ENCODE data around the gene CHMP5. TPM values are rescaled to one million over a fixed set of nuclear protein-coding genes. Genes with fewer than 3 reads are reported as not detected.
A peak's percentile ranks its signal among the peaks of the same experiment; 100 is the strongest.

CHMP5 gene
- total and polyA plus RNA-seq, 10 of the 15 experiments (the other 5 are each of a cell fraction or from before 2014, with no cell fraction given) = 40.3 to 179 (median 78.6) TPM

DNA sequence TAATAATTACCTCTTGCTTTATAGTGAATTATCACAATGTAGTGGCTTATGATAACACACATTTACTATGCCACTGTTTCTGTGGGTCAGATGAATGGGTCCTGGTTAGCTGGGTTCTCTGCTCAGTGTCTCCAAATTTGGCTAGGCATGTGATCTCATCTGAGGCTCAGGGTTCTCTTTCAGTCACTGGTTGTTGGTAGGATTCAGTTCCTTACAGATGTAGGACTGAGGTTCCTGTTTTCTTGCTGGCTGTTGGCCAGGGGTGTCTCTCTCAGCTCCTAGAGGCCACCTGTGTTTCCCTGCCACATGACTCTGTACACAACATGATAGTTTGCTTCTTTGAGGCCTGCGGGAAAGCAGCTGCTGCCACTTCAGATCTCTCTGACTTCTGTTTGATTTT, 32.6 kb downstream of the CHMP5 start (continued):
- TF ChIP-seq, protein P1, sequence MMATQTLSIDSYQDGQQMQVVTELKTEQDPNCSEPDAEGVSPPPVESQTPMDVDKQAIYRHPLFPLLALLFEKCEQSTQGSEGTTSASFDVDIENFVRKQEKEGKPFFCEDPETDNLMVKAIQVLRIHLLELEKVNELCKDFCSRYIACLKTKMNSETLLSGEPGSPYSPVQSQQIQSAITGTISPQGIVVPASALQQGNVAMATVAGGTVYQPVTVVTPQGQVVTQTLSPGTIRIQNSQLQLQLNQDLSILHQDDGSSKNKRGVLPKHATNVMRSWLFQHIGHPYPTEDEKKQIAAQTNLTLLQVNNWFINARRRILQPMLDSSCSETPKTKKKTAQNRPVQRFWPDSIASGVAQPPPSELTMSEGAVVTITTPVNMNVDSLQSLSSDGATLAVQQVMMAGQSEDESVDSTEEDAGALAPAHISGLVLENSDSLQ (IDR thresholded peaks at IDR 0.05) = no peak; the same call in 1 of the 2 replicates
- TF ChIP-seq MTA2 (IDR thresholded peaks at IDR 0.05; ENCODE audit: low read depth) = no peak
- no peak for TF ChIP-seq CHD4 (IDR thresholded peaks at IDR 0.05)
- no peak for TF ChIP-seq CBFB (IDR thresholded peaks at IDR 0.05; ENCODE audit: low read depth)
- TF ChIP-seq STAT1 (conservative IDR thresholded peaks at IDR 0.05) = no peak
- no peak for TF ChIP-seq ETV6 (conservative IDR thresholded peaks at IDR 0.05 in 1 of 2, IDR thresholded peaks at IDR 0.05 in 1 of 2; ENCODE audit: borderline replicate concordance in 1 of 2, low read depth in 1 of 2)
- TF ChIP-seq JUNB (IDR thresholded peaks at IDR 0.05) = no peak
- TF ChIP-seq IRF3 (IDR thresholded peaks at IDR 0.05) = no peak
- no peak for TF ChIP-seq SUPT20H (IDR thresholded peaks at IDR 0.05; ENCODE audit: borderline replicate concordance, control insufficient read depth, low read depth, low read length)
- TF ChIP-seq, protein P2, sequence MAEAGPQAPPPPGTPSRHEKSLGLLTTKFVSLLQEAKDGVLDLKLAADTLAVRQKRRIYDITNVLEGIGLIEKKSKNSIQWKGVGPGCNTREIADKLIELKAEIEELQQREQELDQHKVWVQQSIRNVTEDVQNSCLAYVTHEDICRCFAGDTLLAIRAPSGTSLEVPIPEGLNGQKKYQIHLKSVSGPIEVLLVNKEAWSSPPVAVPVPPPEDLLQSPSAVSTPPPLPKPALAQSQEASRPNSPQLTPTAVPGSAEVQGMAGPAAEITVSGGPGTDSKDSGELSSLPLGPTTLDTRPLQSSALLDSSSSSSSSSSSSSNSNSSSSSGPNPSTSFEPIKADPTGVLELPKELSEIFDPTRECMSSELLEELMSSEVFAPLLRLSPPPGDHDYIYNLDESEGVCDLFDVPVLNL (IDR thresholded peaks at IDR 0.05; ENCODE audit: low read depth, low read length) = no peak
- no peak for TF ChIP-seq ZZZ3 (IDR thresholded peaks at IDR 0.05; ENCODE audit: control insufficient read depth, insufficient read length, low read depth)
- TF ChIP-seq CBX3 (IDR thresholded peaks at IDR 0.05; ENCODE audit: borderline replicate concordance, low read depth) = no peak
- no peak for TF ChIP-seq ZBED1 (IDR thresholded peaks at IDR 0.05; ENCODE audit: borderline replicate concordance)
- TF ChIP-seq PAX5 (IDR thresholded peaks at IDR 0.05; ENCODE audit: borderline replicate concordance, low read depth, low read length) = peak; percentile 17; the same call in 1 of the 2 replicates
- TF ChIP-seq MEF2B (IDR thresholded peaks at IDR 0.05; ENCODE audit: partially characterized antibody, poor library complexity, severe bottlenecking) = no peak
- TF ChIP-seq ATF3 (IDR thresholded peaks at IDR 0.05; ENCODE audit: borderline replicate concordance, extremely low read depth, low read depth, low read length) = no peak
- no peak for TF ChIP-seq NFXL1 (IDR thresholded peaks at IDR 0.05; ENCODE audit: borderline replicate concordance)
- TF ChIP-seq RCOR1 (conservative IDR thresholded peaks at IDR 0.05; ENCODE audit: low read depth, low read length) = no peak
- TF ChIP-seq HDAC2 (IDR thresholded peaks at IDR 0.05) = no peak
- no peak for TF ChIP-seq RBBP5 (conservative IDR thresholded peaks at IDR 0.05)
- peak; percentile 81; the same call in 1 of the 2 replicates for TF ChIP-seq RELB (IDR thresholded peaks at IDR 0.05; ENCODE audit: low read depth)
- TF ChIP-seq STAT3 (IDR thresholded peaks at IDR 0.05; ENCODE audit: low read depth, low read length) = no peak
- no peak for TF ChIP-seq SMARCA5 (IDR thresholded peaks at IDR 0.05)
- peak; percentile 91 for TF ChIP-seq SPI1 (IDR thresholded peaks at IDR 0.05; ENCODE audit: borderline replicate concordance, insufficient read depth, low read depth, low read length)
- no peak for TF ChIP-seq BRCA1 (IDR thresholded peaks at IDR 0.05; ENCODE audit: low read depth, low read length)
